Fibroblast of mammary gland (primary cell): ENCODE data around the gene SDK2.
A peak's percentile ranks its signal among the peaks of the same experiment; 100 is the strongest.

Source experiments
- DNase-seq: peaks from one replicate; pipeline ENCODE4 v3.0.0-alpha.2; 2010; ENCODE audit warnings: low read depth
- H3K4me3 ChIP-seq: 2 replicates; pipeline ENCODE4 v1.5.1; 2011; ENCODE audit warnings: low read depth, mild to moderate bottlenecking, low read length, moderate library complexity; ENCODE audit not compliant: control insufficient read depth
- CTCF ChIP-seq: conservative IDR thresholded peaks from 2 replicates; pipeline ENCODE4 v1.5.1; 2011; ENCODE audit warnings: low read depth, low read length, inconsistent platforms; ENCODE audit not compliant: control insufficient read depth, insufficient read depth

SDK2 gene

GRCh38 chr17:73628642-73629552, 15.3 kb downstream of the SDK2 start:
- TF ChIP-seq CTCF = no peak
- DNase-seq = peak; percentile 67
- no peak overlapping the region for H3K4me3 ChIP-seq

- TF ChIP-seq CTCF = no peak
- DNase-seq = no peak
- H3K4me3 ChIP-seq = no peak overlapping the region
Measured at GRCh38 chr17:73625991-73626673, 18.1 kb downstream of the SDK2 start.

GRCh38 chr17:73625006-73625405, 19.2 kb downstream of the SDK2 start:
- H3K4me3 ChIP-seq = no peak overlapping the region
- no peak for DNase-seq
- TF ChIP-seq CTCF = no peak

GRCh38 chr17:73624496-73624988, 19.7 kb downstream of the SDK2 start:
- no peak overlapping the region for H3K4me3 ChIP-seq
- TF ChIP-seq CTCF = no peak
- no peak for DNase-seq

- no peak overlapping the region for H3K4me3 ChIP-seq
- no peak for TF ChIP-seq CTCF
- no peak for DNase-seq
Measured at GRCh38 chr17:73623818-73624217, 20.4 kb downstream of the SDK2 start.

- H3K4me3 ChIP-seq = no peak overlapping the region
- TF ChIP-seq CTCF = no peak
- no peak for DNase-seq
Measured at GRCh38 chr17:73623247-73623646, 21.0 kb downstream of the SDK2 start.
